ENCODE measurements around the gene SAMHD1. TPM values are rescaled to one million over a fixed set of nuclear protein-coding genes. Genes with fewer than 3 reads are reported as not detected.

SAMHD1 gene
- total and polyA plus RNA-seq, 2 of the 8 experiments (the other 6 are each of a cell fraction or from before 2014, with no cell fraction given), result 22.0 to 37.1 TPM

DNA sequence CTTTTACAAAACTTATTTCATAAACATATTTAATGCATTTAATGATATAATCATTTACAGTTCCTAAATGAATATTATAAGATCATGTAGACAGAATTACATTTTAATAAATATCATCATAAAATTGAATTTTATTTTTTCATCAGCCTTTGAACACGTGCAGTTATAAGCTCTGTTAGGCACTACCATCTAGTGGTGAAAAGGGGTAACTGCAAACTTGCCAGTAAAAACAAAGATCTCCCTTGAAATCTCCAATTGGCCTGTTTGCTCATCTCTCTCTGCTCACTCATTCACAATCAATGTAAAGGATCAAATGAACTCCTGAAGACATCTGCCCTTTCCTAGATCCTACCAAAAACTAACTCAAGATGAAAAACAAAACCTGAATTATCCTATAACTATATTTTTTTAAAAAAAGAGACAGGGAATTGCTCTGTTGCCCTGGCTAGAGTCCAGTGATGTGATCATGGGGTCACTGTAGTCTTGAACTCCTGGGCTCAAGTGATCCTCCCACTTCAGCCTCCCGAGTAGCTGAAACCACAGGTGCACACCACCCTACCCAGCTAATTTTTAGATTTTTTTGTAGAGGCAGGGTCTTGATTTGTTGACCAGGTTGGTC, 31.7 kb downstream of the SAMHD1 start:
- no peak overlapping the region for H3K4me3 ChIP-seq (ENCODE audit: extremely low read depth in 1 of 4, insufficient read depth in 2 of 4, low read depth in 3 of 4, low read length in 4 of 4)
- POLR2A ChIA-PET (ENCODE audit: partially characterized antibody), result no interaction called here
- WGBS, 2 experiments (ENCODE audit: extremely low coverage in 1 of 2, insufficient coverage in 1 of 2, insufficient read length in 1 of 2, insufficient replicate concordance in 2 of 2, low coverage in 1 of 2, low lambda C conversion rate in 2 of 2, missing lambda C conversion rate in 1 of 2), result 36% methylated on average over 2 of the region's 2 CpGs; no CpG with 5 or more reads in 1 of the 2 experiments
- H3K18ac ChIP-seq (ENCODE audit: extremely low read depth, low read length), result no peak overlapping the region
- no peak overlapping the region for H2BK120ac ChIP-seq (replicated peaks; ENCODE audit: low read depth, low read length)
- no peaks in the 10 kb centered on the region for H3K79me1 ChIP-seq (ENCODE audit: low read depth, low read length)
- H4K91ac ChIP-seq (replicated peaks; ENCODE audit: insufficient read length, low read length), result no peak overlapping the region
- no peak overlapping the region for H3K4me2 ChIP-seq (ENCODE audit: insufficient read depth in 1 of 2, low read depth in 2 of 2, low read length in 2 of 2)
- no peak overlapping the region for H3K23ac ChIP-seq (ENCODE audit: insufficient read length)
- H2BK20ac ChIP-seq (ENCODE audit: low read length), result no peak overlapping the region
- no peaks in the 10 kb centered on the region for H3K79me2 ChIP-seq (ENCODE audit: control insufficient read depth in 1 of 2, insufficient read depth in 2 of 2, low read length in 2 of 2)
- H3K4me1 ChIP-seq (replicated peaks in 1 of 4; ENCODE audit: control insufficient read depth in 3 of 4, insufficient read depth in 4 of 4, low read length in 3 of 4), result no peaks in the 10 kb centered on the region
- no peak overlapping the region for H2BK5ac ChIP-seq (ENCODE audit: low read depth, low read length)
- no peak overlapping the region for H3K27ac ChIP-seq (ENCODE audit: low read depth, low read length)
- FAIRE-seq, result peak; percentile 28
- H3K4ac ChIP-seq (replicated peaks; ENCODE audit: insufficient read length, low read depth, low read length), result no peak overlapping the region
- no peak overlapping the region for H2BK12ac ChIP-seq (ENCODE audit: low read depth, low read length)
- no peak overlapping the region for H2BK15ac ChIP-seq (ENCODE audit: low read length)
- no peak for DNase-seq (ENCODE audit: low read depth in 1 of 2, low spot score in 2 of 2)
- no peak overlapping the region for H4K5ac ChIP-seq (ENCODE audit: insufficient read length, low read depth, low read length)
- H3K56ac ChIP-seq (replicated peaks; ENCODE audit: insufficient read length, low read depth, low read length), result no peak overlapping the region
- H3K36me3 ChIP-seq (ENCODE audit: control insufficient read depth in 2 of 4, insufficient read depth in 4 of 4, low read length in 3 of 4), result peaks cover 0 to 35% (median 2%) of the 10 kb centered on the region in 4 experiments; a peak in 5 of 8 replicates
- TF ChIP-seq, protein P1, sequence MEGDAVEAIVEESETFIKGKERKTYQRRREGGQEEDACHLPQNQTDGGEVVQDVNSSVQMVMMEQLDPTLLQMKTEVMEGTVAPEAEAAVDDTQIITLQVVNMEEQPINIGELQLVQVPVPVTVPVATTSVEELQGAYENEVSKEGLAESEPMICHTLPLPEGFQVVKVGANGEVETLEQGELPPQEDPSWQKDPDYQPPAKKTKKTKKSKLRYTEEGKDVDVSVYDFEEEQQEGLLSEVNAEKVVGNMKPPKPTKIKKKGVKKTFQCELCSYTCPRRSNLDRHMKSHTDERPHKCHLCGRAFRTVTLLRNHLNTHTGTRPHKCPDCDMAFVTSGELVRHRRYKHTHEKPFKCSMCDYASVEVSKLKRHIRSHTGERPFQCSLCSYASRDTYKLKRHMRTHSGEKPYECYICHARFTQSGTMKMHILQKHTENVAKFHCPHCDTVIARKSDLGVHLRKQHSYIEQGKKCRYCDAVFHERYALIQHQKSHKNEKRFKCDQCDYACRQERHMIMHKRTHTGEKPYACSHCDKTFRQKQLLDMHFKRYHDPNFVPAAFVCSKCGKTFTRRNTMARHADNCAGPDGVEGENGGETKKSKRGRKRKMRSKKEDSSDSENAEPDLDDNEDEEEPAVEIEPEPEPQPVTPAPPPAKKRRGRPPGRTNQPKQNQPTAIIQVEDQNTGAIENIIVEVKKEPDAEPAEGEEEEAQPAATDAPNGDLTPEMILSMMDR (IDR thresholded peaks at IDR 0.05; ENCODE audit: control extremely low read depth in 1 of 3, insufficient read depth in 1 of 3, low read depth in 1 of 3, low read length in 3 of 3), result peak in 2 of 3 experiments; percentile 49 to 76; a peak in 2 of 4 replicates
- TF ChIP-seq MAX (IDR thresholded peaks at IDR 0.05), result 0 out of 2 replicates have a peak, but pooled peaks have one; percentile 53
- no peak for TF ChIP-seq RBBP5 (IDR thresholded peaks at IDR 0.05; ENCODE audit: borderline replicate concordance, low read depth, low read length)
- TF ChIP-seq RXRA (IDR thresholded peaks at IDR 0.05; ENCODE audit: insufficient read depth, low read depth, low read length), result no peak
- TF ChIP-seq RAD21 (IDR thresholded peaks at IDR 0.05 in 1 of 2, conservative IDR thresholded peaks at IDR 0.05 in 1 of 2; ENCODE audit: low read depth in 2 of 2, low read length in 2 of 2), result peak; percentile 74 to 75
- H2AFZ ChIP-seq (ENCODE audit: low read length), result no peak overlapping the region
- no peaks in the 10 kb centered on the region for H3K27me3 ChIP-seq (replicated peaks in 1 of 4; ENCODE audit: control insufficient read depth in 3 of 4, extremely low read depth in 1 of 4, insufficient read depth in 3 of 4, low read length in 3 of 4)
- H4K20me1 ChIP-seq (replicated peaks in 1 of 2; ENCODE audit: control insufficient read depth in 1 of 2, insufficient read depth in 2 of 2, low read length in 2 of 2), result no peaks in the 10 kb centered on the region
- no peak overlapping the region for H3K9ac ChIP-seq (replicated peaks in 1 of 4; ENCODE audit: extremely low read depth in 1 of 4, low read depth in 3 of 4, low read length in 3 of 4)
- H4K8ac ChIP-seq (ENCODE audit: extremely low read depth, insufficient read depth, low read length), result no peak overlapping the region
- no peak overlapping the region for H3K14ac ChIP-seq (ENCODE audit: insufficient read length)
- no peaks in the 10 kb centered on the region for H3K9me3 ChIP-seq (ENCODE audit: insufficient read depth in 2 of 2, low read depth in 1 of 2, low read length in 1 of 2)
- CTCF ChIA-PET (ENCODE audit: partially characterized antibody), result interaction anchor here (0.6 to 3.3 kb wide), 21 partner anchors 10 to 219 kb away, joined by 3 to 15 read pairs (median 4); partner anchors contain the start of gene RBL1
- H3K23me2 ChIP-seq (ENCODE audit: low read depth, low read length), result no peaks in the 10 kb centered on the region
- no peak overlapping the region for H2AK5ac ChIP-seq (ENCODE audit: low read depth, low read length)
